ENCODE measurements around the gene KLF17.

The KLF17 gene

DNA sequence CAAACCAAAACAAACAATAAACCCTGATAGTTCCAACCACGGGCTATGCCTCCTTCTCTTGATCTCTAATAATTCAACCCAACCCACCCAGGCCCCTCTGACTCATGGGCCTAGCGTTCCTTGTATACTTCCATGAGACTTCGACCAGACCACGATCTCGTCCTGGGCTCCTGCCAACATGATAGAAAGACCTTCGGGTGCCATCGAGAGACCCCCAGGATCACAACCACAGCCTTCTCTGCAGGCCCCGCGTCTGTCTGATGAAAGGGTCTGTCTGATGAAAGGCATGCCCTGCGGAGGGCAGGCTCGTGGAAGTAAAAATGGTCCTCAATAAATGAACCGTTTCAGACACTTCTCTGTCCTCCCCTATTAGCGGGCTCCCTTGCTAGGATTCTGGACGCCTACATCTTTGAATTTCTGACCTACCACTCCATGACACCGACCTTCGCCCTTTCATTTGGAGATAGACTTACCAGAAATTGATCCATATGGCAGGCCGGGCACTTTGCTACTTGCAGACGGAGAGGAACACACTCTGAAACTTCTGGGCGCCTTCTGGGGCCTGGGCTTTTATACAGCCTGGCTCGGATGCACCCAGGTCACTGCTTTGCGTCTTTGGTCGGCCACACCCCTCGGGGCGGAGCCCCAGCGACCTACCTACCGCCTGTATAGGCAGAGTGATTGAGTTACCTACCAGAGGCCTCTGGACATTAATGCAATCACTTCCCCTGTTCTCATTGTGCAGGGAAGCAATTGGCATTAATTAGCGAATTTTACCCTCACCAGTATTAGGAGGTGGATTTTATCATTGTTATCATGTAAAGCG is 28.1 kb downstream of the KLF17 start:
- no peak for DNase-seq
- in situ Hi-C loops (cut with MboI; ENCODE audit: low pct_unique_long_range_greater_than_20kb, low sequenced_read_pairs): no loop called here

DNA sequence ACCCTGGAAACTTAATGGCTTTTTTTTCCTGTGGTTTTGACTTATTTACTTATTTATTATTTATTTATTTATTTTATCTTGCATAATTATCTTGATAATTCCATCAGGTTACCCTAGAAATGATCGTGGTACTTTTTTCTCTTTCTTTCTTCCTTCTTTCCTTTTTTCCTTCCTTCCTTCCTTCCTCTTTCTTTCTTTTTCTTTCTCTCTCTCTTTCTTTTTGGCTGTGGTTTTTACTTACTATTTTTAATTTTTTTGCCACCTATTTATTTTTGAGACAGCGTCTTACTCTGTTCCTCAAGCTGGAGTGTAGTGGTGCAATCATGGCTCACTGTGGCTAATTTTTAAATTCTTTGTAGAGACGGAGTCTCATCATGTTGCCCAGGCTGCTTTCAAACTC is 29.0 kb downstream of the KLF17 start:
- in situ Hi-C loops (cut with MboI; ENCODE audit: low pct_unique_long_range_greater_than_20kb, low sequenced_read_pairs): no loop called here
- no peak for DNase-seq

DNA sequence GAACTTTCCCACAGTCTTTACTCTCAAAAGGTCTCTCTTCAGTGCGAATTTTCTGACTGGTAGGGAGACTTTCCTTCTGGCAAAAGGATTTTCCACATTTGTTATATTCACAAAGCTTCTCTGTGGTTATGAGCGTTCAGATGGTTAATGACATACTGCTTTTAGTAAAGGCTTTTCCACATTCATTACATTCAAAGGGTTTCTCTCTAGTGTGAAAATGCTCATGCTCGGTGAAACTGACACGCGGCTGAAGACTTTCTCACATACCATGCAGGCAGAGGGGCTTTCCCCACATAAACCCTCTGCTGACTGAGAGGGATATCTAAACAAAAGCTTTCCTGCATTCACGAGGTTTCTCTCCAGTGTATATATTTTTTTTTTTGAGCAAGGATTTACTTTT is 32.7 kb downstream of the KLF17 start:
- DNase-seq: no peak
- in situ Hi-C loops (cut with MboI; ENCODE audit: low pct_unique_long_range_greater_than_20kb, low sequenced_read_pairs): no loop called here

DNA sequence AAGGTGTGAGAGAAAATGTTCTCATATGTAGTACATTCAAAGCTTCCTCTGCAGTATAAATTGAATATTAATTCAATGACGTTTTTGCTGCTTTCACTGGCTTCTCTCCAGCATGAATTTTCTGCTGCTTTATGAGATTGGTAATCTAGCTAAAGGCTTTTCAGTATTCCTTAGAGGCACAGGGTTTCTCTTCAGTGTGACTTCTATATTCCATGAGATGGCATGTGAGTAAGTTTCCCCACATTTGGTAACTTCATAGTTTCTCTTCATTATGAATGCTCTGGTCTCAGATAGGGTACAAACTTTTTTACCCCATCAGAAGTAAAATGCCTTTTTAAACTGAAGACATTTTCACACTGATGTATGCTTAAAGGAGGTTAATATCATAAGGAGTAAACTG is 33.2 kb downstream of the KLF17 start:
- in situ Hi-C loops (cut with MboI; ENCODE audit: low pct_unique_long_range_greater_than_20kb, low sequenced_read_pairs): no loop called here
- no peak for DNase-seq

DNA sequence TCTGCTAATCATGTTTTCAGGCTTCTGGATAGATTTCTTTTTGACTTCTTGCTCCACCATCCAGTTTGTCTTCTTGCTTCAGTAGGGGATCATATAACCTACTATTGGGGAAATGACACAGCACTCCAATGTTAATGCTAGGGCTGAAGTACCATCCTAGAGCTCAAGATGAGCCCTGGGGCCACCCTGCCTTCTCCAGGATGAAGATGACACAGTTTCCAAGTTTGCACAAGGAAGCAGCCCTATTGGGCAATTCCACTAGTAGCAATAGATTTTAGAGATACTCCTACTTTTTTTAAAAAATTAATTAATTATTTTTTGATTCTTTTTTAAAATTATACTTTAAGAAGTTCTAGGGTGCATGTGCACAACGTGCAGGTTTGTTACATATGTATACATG is 34.1 kb downstream of the KLF17 start:
- in situ Hi-C loops (cut with MboI; ENCODE audit: low pct_unique_long_range_greater_than_20kb, low sequenced_read_pairs): no loop called here
- DNase-seq: no peak

DNA sequence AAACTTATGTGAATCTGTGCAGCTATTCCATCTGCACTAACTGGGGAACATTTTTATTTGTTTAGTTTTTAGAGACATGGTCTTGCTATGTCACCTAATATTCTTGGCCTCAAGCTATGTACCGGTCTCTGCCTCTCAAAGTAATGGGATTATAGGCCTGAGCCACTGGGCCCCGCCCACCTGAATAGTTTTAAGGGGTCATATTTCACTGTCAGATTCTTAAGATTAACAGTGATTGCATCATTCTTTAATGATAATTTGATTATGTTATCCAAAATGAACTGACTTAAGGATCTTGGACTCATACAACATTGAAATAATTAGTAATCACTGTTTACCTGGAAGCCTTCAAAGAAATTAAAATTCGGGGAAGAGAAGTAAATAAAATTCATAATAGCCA is 35.4 kb downstream of the KLF17 start:
- in situ Hi-C loops (cut with MboI; ENCODE audit: low pct_unique_long_range_greater_than_20kb, low sequenced_read_pairs): no loop called here
- no peak for DNase-seq

DNA sequence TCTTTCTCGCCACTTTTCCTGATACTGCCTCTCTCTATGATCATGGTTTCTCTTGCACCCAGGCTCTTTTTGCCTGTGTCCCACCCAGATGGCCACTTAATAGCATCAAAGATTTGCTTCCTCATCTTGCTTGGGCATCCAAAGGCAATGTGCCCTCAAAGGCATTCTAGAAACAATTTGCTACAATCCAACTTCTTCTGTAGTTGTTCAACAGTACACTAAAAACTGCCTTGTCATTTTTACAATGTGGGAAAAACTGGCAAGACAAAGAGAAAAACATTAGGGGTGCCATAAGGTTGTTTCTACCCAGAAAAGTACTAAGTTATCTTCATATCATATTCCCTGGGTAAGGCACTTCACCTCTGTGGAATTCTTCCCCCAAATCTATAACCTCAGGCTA is 39.3 kb downstream of the KLF17 start:
- in situ Hi-C loops (cut with MboI; ENCODE audit: low pct_unique_long_range_greater_than_20kb, low sequenced_read_pairs): no loop called here
- DNase-seq: no peak

DNA sequence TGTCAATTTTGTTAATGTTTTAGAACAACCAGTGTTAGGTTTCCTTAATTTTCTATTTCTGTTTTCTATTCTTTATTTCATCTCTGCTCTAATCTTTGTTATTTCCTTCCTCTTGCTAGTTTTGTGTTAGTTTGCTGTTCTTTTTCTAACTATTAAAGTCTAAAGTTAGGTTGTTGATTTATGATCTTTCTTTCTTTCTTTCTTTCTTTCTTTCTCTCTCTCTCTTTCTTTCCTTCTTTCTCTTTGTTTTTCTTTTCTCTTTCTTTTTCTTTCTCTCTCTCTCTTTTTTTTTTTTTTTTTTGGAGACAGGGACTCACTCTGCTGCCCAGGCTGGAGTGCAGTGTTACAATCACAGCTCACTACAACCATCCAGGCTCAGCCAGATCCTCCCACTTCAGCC is 40.2 kb downstream of the KLF17 start:
- no peak for DNase-seq
- in situ Hi-C loops (cut with MboI; ENCODE audit: low pct_unique_long_range_greater_than_20kb, low sequenced_read_pairs): no loop called here

DNA sequence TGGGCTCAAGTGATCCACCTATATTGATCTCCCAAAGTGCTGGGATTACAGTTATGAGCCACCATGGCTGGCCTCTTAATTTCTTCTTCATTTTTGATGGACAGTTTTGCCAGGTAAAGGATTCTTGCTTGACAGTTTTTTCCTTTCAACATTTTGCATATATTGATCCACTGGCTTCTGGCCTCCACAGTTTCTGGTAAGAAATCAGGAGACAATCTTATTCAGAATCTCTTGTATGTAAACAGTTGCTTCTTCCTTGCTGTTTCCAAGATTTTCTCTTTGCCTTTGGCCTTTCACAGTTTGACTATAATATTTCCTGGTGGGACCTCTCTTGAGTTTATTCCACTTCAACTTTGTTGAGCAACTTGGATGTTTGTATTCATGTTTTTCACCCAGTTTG is 42.9 kb downstream of the KLF17 start:
- no peak for DNase-seq
- in situ Hi-C loops (cut with MboI; ENCODE audit: low pct_unique_long_range_greater_than_20kb, low sequenced_read_pairs): no loop called here

DNA sequence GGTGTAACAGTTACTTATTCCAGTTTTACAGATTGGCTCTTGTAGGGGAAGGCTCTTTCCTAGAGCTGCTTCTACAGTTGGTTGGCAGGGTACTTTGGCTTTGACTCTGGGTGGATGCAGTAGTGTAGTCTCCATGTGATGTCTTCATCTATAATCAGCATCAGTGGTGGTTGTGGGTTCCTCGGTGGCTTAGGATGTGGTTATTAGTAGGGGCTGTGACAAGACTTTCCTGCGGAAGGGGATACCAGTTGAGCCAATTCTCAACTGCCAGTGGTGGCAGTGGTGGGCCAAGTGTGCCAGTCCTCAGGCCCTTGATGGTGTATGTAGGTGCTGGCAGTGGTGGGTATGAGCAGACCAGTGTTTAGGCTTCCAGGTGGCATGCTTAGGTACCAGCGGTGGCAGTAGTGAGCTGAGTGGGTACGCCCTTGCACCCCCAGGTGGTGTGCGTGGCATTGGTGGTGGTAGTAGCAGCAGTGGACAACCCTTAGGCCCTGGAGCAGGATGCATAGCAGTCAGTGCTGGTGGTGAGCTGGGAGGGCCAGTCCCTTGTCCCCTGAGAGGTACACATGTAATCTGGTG is 50.0 kb downstream of the KLF17 start:
- DNase-seq: no peak
- in situ Hi-C loops (cut with MboI; ENCODE audit: low pct_unique_long_range_greater_than_20kb, low sequenced_read_pairs): no loop called here

DNA sequence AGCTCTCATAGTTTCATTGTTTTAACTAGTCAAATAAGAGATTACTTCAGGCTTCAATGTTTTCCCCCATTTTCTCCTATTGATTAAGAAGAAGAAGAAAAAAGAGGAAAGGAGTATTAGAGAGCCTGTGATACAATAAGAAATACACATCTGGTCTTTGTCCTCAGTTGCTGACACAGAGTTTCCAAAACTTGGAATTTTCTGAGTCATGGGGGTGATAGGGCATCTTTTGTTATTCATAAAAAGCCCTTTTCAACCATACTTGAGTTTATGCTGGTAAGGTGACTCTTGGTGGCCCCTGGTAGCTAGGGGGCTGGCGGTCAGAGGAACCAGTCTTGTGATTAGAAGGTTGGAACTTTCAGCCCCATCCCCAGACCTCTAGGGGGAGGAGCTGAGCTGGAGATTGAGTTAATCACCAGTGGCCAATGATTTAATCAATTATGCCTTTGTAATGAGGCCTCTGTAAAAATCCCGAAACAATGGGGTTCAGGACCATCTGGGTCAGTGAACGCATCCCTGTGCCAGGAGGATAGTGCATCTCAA is 51.7 kb downstream of the KLF17 start:
- no peak for DNase-seq
- in situ Hi-C loops (cut with MboI; ENCODE audit: low pct_unique_long_range_greater_than_20kb, low sequenced_read_pairs): no loop called here

DNA sequence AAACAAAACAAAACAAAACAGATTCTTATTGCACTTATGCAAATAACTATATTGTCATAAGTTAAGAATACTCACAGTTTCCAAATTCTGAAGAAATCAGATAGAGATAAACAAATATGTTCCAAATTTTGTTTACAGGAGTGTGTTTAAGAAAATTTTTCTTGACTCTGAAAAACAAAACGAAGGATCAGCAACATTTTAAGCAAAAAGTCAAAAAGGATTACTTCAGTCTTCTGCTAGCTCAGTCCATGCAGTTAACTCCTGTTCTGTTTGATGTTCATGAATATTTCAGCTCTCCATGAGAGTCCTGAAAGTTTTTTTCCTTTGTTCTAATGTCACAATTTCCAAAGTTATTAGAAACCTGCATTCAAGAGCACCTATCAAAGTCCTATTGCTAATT is 56.0 kb downstream of the KLF17 start:
- in situ Hi-C loops (cut with MboI; ENCODE audit: low pct_unique_long_range_greater_than_20kb, low sequenced_read_pairs): no loop called here
- no peak for DNase-seq
